Stimulated activated CD8-positive, alpha-beta memory T cell treated with anti-CD3 and anti-CD28 coated beads, Interleukin-4, amount 100 ng/mL, for 48 hours (primary cell): ENCODE results near the gene ELFN1.
"Not testable (repeated sequence)": the region's sequence is repeated elsewhere in the genome, so short reads cannot be mapped to it uniquely, and the experiment has no call there.

Experiments
- DNase-seq: peaks from one replicate; pipeline ENCODE4 v3.0.0-alpha.2; 2020

Gene ELFN1

DNA sequence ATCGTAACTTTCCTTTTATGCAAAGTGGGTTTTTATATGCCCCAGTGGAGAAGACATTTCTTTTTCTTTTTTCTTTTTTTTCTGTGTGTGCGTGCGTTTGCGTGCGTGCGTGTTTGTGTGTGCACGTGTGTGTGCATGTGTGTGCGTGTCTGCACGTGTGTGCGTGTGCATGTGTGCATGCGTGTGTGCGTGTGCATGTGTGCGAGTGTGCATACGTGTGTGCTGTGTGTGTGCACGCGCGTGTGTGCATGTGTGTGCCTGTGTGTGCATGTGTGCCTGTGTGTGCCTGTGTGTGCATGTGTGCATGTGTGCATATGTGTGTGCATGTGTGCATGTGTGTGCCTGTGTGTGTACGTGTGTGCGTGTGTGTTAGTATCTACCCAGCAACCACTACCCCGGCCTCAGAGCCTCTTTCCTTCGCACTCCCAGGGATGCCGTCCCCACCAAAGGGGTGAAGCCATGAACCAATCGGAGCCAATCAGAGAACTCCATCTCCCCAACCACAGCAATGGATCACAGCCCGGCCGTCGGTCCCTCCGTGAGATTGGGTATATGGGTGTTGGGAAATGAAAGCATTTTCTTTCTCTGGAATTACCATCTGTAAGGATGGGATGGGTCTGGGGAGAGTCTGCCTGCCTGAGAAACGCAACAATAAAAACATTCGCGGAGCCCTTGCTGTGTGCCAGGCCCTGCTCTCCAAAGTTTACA lies 92.3 kb downstream of the ELFN1 start:
- DNase-seq, result no peak

DNA sequence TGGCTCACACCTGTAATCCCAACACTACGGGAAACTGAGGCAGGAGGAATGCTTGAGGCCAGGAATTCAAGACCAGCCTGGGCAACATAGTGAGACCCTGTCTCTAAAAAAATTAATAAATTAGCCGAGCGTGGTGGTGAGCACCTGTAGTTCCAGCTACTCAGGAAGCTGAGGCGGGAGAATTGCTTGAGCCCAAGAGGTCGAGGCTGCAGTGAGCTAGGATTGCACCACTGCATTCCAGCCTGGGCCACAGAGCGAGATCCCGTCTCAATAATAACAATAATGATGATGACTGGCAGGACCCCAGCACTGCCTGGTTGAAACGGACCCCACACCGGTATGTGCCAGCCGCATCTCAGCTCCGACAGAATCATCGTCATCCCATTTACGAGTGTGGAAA lies 93.0 kb downstream of the ELFN1 start:
- DNase-seq, result no peak

DNA sequence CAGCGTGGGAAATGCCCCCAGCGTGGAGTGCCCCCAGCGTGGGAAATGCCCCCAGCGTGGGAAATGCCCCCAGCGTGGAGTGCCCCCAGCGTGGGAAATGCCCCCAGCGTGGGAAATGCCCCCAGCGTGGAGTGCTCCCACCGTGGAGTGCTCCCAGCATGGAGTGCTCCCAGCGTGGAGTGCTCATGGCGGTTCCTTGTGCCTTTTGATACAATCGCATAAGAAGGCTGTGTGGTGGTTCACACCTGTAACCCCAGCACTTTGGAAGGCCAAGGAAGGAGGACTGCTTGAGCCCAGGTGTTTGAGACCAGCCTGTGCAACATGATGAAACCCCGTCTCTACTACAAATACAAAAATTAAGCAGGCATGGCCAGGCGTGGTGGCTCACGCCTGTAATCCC lies 93.8 kb downstream of the ELFN1 start:
- not testable (repeated sequence) for DNase-seq

DNA sequence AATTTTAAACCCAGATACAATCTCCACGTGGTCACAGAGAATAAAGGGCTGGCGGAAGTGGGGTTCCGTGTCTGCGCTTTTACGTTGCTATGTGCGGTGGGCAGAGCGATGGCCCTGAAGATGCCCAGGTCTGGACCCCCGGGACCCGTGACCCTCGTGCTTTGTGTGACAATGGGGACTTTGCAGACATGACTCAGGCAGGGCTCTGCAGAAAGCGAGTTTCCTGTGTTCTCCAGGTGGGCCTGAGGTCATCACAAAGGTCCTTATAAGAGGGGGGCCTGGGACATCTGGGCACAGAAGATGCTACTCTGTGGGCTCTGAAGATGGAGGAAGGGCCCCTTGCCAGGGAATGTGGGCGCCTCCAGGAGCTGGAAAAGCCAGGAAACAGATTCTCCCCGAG lies 95.3 kb downstream of the ELFN1 start:
- no peak for DNase-seq

DNA sequence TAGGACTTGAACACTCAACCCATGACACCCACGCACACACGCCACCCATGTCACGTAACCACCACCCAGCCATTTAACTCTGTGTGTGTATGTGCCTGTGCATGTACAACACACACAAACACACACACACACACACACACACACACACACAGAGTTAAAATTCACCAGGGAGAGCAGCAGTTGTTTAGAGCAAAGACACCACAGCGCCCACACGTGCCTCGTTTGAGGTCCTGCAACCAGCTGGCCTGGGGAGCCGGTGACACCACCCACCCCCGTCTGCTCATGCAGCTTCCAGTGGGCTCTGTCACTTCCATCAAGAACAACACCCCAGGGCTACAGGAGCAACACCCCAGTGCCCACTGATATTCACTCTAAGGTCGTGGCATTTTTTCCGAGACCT lies 97.4 kb downstream of the ELFN1 start:
- DNase-seq, result no peak

DNA sequence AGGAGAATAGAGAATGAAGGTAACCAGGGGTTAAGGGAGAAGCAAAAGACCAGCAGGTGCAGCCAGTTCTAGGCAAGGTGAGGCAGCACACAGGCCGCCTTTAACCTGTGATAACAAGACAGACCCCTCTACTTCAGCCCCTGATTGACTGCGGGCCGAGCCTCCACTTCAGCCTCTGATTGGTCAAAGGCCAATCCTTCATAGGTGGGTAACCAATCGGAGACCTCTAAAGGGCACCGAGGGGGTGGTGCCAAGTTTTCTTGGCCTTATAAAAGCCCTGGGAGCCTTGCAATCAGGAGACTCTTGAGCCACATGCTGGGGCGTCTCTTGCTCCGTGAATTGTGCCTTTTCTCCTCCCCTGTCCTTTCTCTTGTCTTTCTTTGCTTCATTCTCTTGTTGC lies 98.8 kb downstream of the ELFN1 start:
- DNase-seq, result no peak

DNA sequence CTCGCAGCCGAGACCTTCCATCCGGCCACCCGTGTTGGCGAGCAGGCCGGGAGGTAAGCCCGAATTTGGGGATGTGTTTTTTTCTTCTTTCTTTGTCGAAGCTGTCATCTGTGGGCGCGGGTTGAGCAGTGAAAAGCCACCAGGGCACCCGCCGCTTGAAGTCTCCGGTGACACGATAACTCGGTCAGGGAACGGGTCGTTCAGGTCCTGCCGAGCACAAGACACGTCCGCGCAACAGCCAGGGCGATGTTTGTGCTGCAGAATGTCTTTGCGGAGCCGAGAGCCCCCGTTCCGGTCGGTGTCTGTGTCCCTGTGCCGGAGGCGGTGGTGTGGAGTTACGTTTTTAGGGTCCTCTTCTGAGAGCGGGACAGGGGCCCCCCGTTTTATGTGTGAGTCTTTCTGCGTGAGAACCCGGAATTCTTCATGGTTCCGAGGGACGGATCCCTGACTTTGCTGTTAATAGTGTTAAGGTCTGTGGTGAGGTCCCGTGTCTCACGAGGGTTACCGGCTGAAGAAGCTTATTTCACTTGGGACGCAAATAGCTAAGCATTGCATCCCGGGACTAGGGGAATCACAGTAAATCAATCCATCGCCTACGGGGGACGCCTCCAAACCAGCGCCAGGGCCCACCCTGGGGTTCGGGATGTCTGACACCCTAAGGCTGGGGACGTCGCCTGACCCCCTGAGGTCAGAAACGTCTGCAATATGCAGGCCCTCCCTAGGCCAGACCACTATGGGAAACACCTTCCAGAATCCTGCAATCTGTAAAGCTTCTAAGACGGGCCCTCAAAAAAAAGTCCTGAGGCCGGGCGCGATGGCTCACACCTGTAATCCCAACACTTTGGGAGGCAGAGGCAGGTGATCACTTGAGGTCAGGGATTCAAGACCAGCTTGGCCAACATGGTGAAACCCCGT lies 99.5 kb downstream of the ELFN1 start:
- no peak for DNase-seq

DNA sequence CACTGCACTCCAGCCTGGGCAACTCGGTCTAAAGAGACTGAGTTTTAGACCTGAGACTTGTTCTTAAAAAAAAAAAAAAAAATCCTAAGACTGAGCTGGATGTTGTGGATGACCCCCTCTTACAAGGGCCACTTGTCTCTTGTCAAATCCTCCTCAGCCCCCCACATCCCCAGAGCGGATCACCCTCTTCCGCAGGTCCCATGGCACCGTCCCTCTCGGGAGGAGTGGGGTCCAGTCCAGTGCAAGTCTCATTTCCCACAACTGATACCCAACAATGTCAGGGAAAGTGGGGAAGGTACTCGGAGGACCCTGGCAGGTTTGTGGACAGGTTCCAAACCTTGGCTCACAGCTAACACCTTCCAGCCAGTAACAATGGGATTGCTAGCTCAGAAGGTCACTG lies 100.3 kb downstream of the ELFN1 start:
- DNase-seq, result no peak

DNA sequence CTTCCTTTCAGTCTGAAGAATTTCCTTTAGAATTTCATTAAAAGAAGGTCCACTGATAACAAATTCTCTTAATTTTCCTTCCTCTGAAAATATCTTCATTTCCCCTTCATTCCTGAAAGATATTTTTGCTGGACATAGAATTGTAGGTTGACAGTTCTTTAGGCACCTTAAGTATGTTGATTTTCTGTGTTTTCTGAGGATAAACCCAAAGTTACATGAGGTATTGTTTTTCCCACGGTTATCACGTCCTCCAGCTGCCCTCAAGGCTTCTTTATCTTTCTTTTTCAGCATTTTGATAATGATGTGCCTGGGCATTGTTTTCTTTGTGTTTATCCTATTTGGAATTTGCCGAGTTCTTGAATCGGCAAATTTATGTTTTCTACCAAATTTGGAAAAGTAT lies 105.3 kb downstream of the ELFN1 start:
- no peak for DNase-seq

DNA sequence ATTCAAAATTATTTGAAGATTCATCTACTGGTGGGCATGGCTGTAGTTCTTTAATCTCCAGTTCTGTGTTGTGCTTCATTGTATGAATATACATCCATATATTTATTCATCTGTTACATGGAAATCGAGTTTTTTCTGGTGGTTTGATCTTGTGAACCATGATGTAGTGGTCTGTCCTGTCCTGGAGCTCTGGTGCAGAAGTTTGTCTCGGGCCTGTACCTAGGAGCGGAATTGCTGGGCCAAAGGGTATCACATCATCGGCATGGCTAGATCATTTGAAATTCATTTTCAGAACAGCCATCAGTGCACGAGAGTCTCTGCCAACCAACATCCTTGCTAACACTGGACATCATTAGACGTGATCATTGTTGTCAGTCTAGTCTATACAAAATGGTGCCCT lies 107.0 kb downstream of the ELFN1 start:
- DNase-seq, result no peak

DNA sequence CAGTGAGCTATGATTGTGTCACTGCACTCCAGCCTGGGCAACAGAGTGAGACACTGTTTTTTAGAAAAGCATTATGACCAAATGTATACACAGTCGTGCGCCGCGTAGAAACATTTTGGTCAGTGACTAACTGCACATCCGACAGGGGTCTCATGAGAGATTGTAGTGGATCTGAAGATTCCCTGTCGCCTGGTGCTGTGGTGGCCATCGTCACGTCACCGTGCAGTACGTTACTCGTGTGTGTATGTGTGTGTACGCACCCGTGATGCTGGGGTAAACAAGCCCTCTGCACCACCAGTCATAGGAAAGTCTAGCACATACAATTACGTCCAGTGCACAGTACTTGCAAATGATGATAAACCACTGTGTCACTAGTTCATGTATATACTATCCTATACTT lies 109.4 kb downstream of the ELFN1 start:
- DNase-seq, result no peak

DNA sequence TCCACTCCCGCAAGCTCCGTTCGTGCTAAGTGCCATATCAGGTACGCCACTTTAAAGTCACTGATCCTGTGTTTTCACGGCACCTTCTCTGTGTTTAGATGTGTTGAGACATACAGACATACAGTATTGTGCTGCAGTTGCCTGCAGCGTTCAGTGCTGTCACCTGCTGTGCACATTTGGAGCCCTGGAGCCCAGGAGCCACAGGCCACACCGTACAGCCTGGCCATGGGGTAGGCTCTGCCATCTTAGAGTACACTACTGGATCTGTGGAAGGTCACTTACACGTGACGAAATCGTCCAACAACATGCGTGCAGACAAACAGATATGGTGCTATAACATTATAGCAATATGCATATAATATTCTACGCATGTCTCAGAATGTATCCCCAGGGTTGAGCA lies 111.3 kb downstream of the ELFN1 start:
- no peak for DNase-seq

DNA sequence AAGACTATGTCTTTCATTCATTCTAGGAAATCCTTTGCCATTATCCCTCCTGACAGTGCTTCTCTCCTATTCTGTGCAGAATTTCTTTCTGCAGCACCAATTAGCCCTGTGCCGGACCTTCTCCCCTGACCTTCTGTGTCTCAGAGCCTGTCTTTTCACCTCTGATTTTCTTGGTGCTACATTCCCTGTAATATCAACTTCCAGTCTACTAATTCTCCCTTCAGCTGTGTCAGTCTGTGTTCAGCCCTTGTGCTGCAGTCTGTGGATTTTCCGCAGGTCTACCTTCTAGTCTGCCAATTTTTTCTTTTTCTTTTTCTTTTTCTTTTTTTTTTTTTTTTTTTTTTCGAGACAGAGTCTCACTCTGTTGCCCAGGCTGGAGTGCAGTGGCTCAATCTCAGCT lies 115.8 kb downstream of the ELFN1 start:
- DNase-seq, result no peak

DNA sequence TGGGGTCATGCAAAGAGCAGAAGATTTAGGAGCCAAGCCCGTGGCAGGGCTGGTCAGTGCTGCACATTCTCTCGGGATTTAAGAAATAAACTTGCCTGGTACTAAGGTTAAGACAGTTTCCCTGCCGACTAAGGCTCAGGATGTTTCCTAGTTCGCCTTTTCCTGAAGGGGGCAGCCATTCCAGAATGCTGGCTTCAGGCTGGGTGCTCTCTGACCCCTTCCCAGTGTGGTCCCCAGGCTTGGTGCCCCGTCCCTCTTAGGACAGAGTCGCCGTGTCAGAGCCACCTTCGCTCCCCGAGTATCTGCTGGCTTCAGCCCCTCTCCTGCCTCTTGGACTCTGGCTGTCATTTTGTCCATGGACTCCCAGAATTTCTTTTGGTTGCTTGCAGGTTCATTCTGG lies 117.2 kb downstream of the ELFN1 start:
- DNase-seq, result no peak

DNA sequence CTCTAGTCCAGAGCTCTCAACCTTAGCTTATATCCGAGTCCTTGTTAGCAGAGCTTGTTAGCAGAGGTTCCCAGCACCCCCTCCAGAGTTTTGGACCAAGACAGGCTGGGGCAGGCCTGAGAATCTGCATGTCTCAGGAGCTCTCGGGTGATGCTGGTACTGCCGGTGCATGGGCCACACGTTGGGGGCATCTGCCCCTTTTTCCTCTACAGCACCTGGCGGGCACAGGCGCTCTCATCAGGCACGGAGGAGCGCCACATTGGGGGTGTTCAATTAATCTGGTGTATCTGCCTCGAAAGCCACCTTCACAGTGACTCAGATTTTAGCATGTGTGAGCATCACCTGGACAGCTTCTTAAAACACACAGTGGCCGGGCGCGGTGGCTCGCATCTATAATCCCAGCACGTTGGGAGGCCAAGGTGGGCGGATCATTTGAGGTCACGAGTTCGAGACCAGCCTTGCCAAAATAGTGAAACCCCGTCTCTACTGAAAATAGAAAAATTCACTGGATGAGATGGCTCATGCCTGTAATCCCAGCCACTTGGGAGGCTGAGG lies 117.7 kb downstream of the ELFN1 start:
- no peak for DNase-seq

DNA sequence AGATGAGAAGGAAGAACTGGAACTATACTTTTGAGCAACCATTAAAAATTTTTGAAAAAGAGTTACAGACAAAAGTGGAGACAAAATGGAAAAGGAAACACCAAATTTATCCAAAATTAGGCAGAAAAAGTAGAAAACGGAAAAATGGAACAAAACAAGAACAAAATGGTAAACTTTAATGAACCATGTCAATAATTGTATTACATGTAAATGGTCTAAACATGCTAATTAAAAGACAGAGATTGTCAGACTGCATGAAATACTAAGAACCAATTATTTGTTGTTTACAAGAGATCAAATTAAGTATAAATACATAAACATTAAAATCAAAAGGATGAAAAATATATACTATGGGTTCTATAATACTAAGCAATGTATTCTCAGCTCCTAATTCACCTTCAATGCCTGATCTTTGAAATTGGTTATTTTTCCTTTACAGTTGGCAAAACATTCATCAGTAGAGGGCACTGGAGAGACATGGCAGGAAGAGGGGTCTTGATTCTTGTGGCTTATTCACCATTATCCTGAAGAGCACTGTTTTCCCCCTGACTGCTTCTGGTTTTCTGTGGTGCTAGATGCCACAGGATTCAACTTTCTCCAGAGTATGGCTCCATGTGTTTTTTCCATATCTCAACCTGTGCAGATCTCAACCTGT lies 124.9 kb downstream of the ELFN1 start:
- no peak for DNase-seq
